Measurements from ENCODE around the gene CASP9. TPM values are rescaled to one million over a fixed set of nuclear protein-coding genes. Genes with fewer than 3 reads are reported as not detected.

The CASP9 gene
- total RNA-seq, 1 donor from 2014 or later = 22.1 TPM

GRCh38 chr1:15508700-15509487, 15.1 kb downstream of the CASP9 start:
- intact Hi-C loops (cut with DNase I) = no loop called here
- peaks cover 0 to 13% of the 10 kb centered on the region in 2 donors for H3K36me3 ChIP-seq
- no peak overlapping the region for H3K4me3 ChIP-seq
- H3K9me3 ChIP-seq = no peaks in the 10 kb centered on the region
- DNase-seq (ENCODE audit: extremely low spot score in 2 of 2) = no peak
- H3K4me1 ChIP-seq = no peaks in the 10 kb centered on the region
- H3K27ac ChIP-seq = no peak overlapping the region
- H3K27me3 ChIP-seq = no peaks in the 10 kb centered on the region
- TF ChIP-seq POLR2AphosphoS5 (IDR thresholded peaks at IDR 0.05; ENCODE audit: insufficient read depth in 1 of 2, low read depth in 1 of 2) = no peak
- TF ChIP-seq CTCF (IDR thresholded peaks at IDR 0.05) = no peak
- no peak for TF ChIP-seq POLR2A (IDR thresholded peaks at IDR 0.05)

DNA sequence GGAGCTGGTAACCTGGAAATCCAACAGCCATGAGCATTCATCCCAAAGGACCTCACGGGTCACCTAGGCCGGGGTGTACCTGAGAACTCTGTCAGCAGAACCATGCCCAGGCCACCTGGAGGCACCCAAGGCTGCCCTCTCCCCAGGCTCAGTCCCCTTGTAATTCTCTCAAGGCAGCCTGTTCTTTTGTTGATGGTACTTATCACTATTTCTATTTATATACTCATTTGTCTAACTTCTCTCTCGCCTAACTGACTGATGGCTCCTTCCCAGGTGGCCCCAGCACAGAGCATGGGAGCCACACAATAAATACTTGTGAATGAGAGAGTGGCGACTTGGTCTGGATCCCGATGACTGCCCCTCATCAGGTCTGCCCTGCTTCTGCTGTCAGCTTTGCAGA, 16.7 kb downstream of the CASP9 start:
- H3K27me3 ChIP-seq = no peaks in the 10 kb centered on the region
- no peak overlapping the region for H3K4me3 ChIP-seq
- no peak overlapping the region for H3K27ac ChIP-seq
- no peaks in the 10 kb centered on the region for H3K9me3 ChIP-seq
- DNase-seq (ENCODE audit: extremely low spot score in 2 of 2) = no peak
- intact Hi-C loops (cut with DNase I) = no loop called here
- TF ChIP-seq CTCF (IDR thresholded peaks at IDR 0.05) (no peak), POLR2A (IDR thresholded peaks at IDR 0.05) (no peak), POLR2AphosphoS5 (IDR thresholded peaks at IDR 0.05; ENCODE audit: insufficient read depth in 1 of 2, low read depth in 1 of 2) (no peak)
- no peaks in the 10 kb centered on the region for H3K4me1 ChIP-seq
- peaks cover 0 to 13% of the 10 kb centered on the region in 2 donors for H3K36me3 ChIP-seq

DNA sequence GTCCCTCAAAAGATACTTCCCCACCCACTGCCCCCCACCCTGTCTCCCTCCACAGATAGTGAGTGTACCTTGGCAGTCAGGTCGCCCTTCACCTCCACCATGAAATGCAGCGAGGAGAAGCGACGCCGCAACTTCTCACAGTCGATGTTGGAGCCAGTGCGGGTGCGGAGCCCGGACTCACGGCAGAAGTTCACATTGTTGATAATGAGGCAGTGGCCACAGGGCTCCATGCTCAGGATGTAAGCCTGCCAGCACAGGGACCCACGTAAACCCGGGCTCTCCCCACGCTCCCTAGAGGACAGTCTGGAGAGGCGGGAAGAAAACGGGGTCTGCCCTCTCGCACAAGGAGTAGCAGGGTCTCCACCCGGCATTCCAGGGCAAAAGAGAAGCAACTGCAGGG, 17.2 kb downstream of the CASP9 start:
- Histone ChIP-seq H3K9me3 (no peaks in the 10 kb centered on the region), H3K4me1 (no peaks in the 10 kb centered on the region), H3K36me3 (peaks cover 0 to 13% of the 10 kb centered on the region in 2 donors), H3K27ac (no peak overlapping the region), H3K4me3 (no peak overlapping the region), H3K27me3 (no peaks in the 10 kb centered on the region)
- intact Hi-C loops (cut with DNase I) = no loop called here
- DNase-seq (ENCODE audit: extremely low spot score in 2 of 2) = no peak
- TF ChIP-seq POLR2A (IDR thresholded peaks at IDR 0.05) = no peak
- no peak for TF ChIP-seq CTCF (IDR thresholded peaks at IDR 0.05)
- no peak for TF ChIP-seq POLR2AphosphoS5 (IDR thresholded peaks at IDR 0.05; ENCODE audit: insufficient read depth in 1 of 2, low read depth in 1 of 2)

- no peak for TF ChIP-seq POLR2AphosphoS5 (IDR thresholded peaks at IDR 0.05; ENCODE audit: insufficient read depth in 1 of 2, low read depth in 1 of 2)
- TF ChIP-seq CTCF (IDR thresholded peaks at IDR 0.05) = no peak
- no peak for TF ChIP-seq POLR2A (IDR thresholded peaks at IDR 0.05)
- intact Hi-C loops (cut with DNase I) = no loop called here
- Histone ChIP-seq H3K4me3 (no peak overlapping the region), H3K9me3 (no peaks in the 10 kb centered on the region), H3K27me3 (no peaks in the 10 kb centered on the region), H3K36me3 (peaks cover 0 to 13% of the 10 kb centered on the region in 2 donors), H3K27ac (no peak overlapping the region), H3K4me1 (no peaks in the 10 kb centered on the region)
- no peak for DNase-seq (ENCODE audit: extremely low spot score in 2 of 2)
Observed at GRCh38 chr1:15504436-15504835, 19.6 kb downstream of the CASP9 start.

Measured in vagina (tissue), 2 donors.